Left ventricle myocardium inferior (tissue), 1 donor: ENCODE results near the gene THEM4. TPM values are rescaled to one million over a fixed set of nuclear protein-coding genes. Genes with fewer than 3 reads are reported as not detected.

Experiments
- DNase-seq: peaks from one replicate; pipeline ENCODE4 v3.0.0-alpha.2; 2020
- H3K27ac ChIP-seq: fragments of 200-600 bp; replicated peaks from 2 replicates; pipeline ENCODE4 v1.8.0; 2021
- H3K27me3 ChIP-seq: fragments of 200-600 bp; 2 replicates; pipeline ENCODE4 v1.8.0; 2021; ENCODE audit warnings: low read depth
- H3K36me3 ChIP-seq: fragments of 200-600 bp; 2 replicates; pipeline ENCODE4 v1.8.0; 2021
- H3K4me1 ChIP-seq: fragments of 200-600 bp; 2 replicates; pipeline ENCODE4 v1.8.0; 2021
- H3K4me3 ChIP-seq: fragments of 200-600 bp; 2 replicates; pipeline ENCODE4 v1.8.0; 2021; ENCODE audit warnings: mild to moderate bottlenecking, moderate library complexity
- H3K9me3 ChIP-seq: fragments of 200-600 bp; replicated peaks from 2 replicates; pipeline ENCODE4 v1.8.0; 2021
- intact Hi-C: fragments of 100-400 bp; cut with micrococcal nuclease; formaldehyde crosslinking; loops from one replicate; pipeline ENCODE4 v1.11.0; 2022
- total RNA-seq: library from RNA; stranded (reverse); fragmentation: NEBNext Ultra II Directional; extraction: Animal tissue kit (Norgen Biotek cat#: 25700); gene quantifications from one replicate; pipeline ENCODE4 v1.2.1, GENCODE V29; 2021
- TF ChIP-seq, protein P1 (sequence below): fragments of 200-600 bp; IDR thresholded peaks from 2 replicates; pipeline ENCODE4 v1.8.0; 2021; ENCODE audit warnings: antibody characterized with exemption, mild to moderate bottlenecking, borderline replicate concordance
- donor health status: DM: no; HTN: yes; CAD: no; lungs with severe emphysema.

The THEM4 gene
- total RNA-seq, 1 donor from 2014 or later: 15.8 TPM

DNA sequence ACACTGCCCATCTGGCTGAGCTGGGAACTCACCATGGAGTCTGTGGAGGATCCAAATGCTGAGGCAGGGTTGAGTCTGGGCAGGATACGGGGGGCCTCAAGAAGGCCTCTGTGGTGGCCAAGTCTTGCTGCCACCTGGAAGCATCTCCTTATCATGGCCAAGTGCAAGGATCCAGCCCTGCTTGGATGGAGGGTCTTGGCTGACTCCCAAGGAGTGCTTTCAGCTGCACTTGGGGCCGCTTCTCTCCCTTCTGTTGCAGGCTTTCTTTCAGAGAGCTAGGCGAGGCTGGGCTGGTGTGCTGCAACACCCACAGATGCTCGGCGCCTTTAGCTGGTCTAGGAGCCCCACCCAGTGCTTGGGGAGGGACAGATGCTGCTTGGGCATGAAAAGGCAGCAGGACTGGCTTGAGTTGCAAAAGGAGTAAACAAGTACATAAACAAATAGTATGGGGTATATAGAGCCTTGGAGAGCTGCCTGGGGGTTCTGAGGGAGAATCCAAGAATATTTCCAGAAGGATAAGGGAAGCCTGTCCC lies 55.8 kb downstream of the THEM4 start, which contains the start of gene THEM5:
THEM5 (minus strand) TSS at position 302 of the 533 bp plus-strand sequence; CDS start at position 155, 147 bp downstream.
- peaks cover 15% of the 10 kb centered on the region for H3K4me1 ChIP-seq
- H3K4me3 ChIP-seq: no peak within 1 kb of the TSS
- no peak for DNase-seq
- TF ChIP-seq, protein P1, sequence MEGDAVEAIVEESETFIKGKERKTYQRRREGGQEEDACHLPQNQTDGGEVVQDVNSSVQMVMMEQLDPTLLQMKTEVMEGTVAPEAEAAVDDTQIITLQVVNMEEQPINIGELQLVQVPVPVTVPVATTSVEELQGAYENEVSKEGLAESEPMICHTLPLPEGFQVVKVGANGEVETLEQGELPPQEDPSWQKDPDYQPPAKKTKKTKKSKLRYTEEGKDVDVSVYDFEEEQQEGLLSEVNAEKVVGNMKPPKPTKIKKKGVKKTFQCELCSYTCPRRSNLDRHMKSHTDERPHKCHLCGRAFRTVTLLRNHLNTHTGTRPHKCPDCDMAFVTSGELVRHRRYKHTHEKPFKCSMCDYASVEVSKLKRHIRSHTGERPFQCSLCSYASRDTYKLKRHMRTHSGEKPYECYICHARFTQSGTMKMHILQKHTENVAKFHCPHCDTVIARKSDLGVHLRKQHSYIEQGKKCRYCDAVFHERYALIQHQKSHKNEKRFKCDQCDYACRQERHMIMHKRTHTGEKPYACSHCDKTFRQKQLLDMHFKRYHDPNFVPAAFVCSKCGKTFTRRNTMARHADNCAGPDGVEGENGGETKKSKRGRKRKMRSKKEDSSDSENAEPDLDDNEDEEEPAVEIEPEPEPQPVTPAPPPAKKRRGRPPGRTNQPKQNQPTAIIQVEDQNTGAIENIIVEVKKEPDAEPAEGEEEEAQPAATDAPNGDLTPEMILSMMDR: no peak
- no peaks in the 10 kb centered on the region for H3K9me3 ChIP-seq
- peaks cover 37% of the 10 kb centered on the region for H3K27me3 ChIP-seq
- intact Hi-C loops: no loop called here
- H3K27ac ChIP-seq: no peak within 1 kb of the TSS
- H3K36me3 ChIP-seq: no peaks in the 10 kb centered on the region

DNA sequence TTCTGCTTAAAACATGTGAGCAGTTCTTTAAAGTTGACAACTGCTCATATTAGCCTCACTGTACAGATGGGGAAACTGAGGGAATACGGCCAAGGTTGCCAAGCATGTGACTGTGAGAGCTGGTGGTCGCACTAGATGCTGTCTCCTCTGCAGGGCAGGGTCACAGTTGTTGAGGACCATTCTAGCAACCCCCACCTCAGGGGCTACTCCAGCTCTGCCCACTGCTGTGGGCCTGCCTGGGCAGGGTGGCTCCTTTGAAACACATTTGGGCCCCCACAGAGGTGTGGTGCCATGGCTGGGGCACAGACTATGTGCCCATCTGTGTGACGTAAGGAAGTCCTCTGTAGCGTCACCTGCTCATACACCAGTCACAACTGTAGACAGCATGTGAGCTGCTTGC lies 56.6 kb downstream of the THEM4 start:
- DNase-seq: no peak
- TF ChIP-seq, protein P1: no peak
- Histone ChIP-seq H3K27ac (no peak overlapping the region), H3K9me3 (no peaks in the 10 kb centered on the region), H3K4me3 (no peak overlapping the region), H3K36me3 (no peaks in the 10 kb centered on the region), H3K27me3 (peaks cover 44% of the 10 kb centered on the region), H3K4me1 (peaks cover 16% of the 10 kb centered on the region)
- intact Hi-C loops: no loop called here

DNA sequence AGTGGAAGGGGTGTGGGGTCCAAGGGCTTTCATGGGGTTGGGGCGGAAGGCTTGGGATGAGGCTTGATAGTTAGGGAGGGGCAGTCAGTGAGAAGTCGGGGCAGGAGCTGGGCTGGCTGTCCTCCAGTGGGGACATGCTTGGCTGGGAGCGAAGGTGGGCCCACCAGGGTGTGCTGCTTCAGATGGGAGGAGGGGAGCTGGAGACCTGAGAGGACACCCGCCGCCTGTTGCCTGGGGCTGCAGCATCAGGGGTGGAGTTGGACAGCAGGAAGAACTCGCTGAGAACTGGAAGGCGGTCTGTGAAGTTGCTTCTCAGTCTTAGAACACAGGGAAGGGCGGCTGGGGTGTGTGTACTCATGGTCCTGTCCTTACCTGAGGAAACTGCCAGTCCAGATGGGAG lies 57.4 kb downstream of the THEM4 start:
- peaks cover 53% of the 10 kb centered on the region for H3K27me3 ChIP-seq

DNA sequence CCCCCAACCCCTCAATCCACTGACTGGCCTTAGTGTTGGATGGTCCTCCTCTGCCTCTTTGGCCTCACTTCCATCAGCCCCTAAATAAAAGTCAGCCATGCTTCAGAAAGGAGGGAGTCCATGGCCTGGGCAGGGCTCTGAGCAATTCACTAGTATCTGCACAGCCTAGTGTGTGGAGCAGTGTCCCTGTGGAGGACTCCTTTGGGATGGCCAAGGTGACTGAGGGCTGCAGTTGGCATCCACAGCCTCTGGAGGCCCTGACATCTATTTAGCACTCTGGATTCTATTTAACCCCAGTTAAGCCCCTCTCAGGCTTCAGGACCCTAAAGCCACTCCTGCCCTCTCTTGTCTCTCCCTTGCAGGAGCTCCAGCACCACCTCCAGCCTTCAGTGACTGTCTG lies 59.4 kb downstream of the THEM4 start:
- Histone ChIP-seq H3K4me3 (no peak overlapping the region), H3K27ac (no peak overlapping the region), H3K27me3 (peaks cover 73% of the 10 kb centered on the region), H3K36me3 (no peaks in the 10 kb centered on the region), H3K4me1 (peaks cover 6% of the 10 kb centered on the region), H3K9me3 (no peaks in the 10 kb centered on the region)
- no peak for DNase-seq
- TF ChIP-seq, protein P1: no peak
- intact Hi-C loops: no loop called here

More for the DNA sequence above, 57.4 kb downstream of the THEM4 start:
- intact Hi-C loops: no loop called here
- H3K4me1 ChIP-seq: peaks cover 16% of the 10 kb centered on the region
- H3K4me3 ChIP-seq: no peak overlapping the region
- TF ChIP-seq, protein P1: no peak
- no peaks in the 10 kb centered on the region for H3K9me3 ChIP-seq
- DNase-seq: no peak
- no peak overlapping the region for H3K27ac ChIP-seq
- H3K36me3 ChIP-seq: no peaks in the 10 kb centered on the region

DNA sequence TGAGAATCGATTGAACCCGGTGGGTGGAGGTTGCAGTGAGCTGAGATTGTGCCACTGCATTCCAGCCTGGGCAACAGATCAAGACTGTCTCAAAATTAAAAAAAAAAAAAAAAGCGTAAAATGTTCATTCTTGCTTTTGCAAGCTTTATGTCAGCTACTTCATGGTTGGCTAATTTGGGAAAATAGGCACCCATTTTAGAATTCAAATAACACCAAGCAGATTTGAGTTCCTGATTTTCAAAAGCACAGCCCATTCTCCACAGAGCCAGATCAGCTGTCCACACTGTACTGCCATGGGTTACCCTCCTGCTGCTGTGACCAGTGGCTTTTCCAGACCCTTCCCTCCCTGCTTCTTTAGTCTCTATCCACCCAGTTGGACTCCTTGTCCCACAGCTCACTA lies 60.2 kb downstream of the THEM4 start:
- Histone ChIP-seq H3K4me1 (peaks cover 6% of the 10 kb centered on the region), H3K27ac (no peak overlapping the region), H3K4me3 (no peak overlapping the region), H3K27me3 (peaks cover 80% of the 10 kb centered on the region), H3K9me3 (no peaks in the 10 kb centered on the region), H3K36me3 (no peaks in the 10 kb centered on the region)
- intact Hi-C loops: no loop called here
- TF ChIP-seq, protein P1: no peak
- DNase-seq: no peak
